ENCODE results near the gene RNU5B-1.

RNU5B-1 gene

GRCh38 chr15:65287520-65287855 lies 17.0 kb upstream of the RNU5B-1 start:
- TF ChIP-seq CTCF (IDR thresholded peaks at IDR 0.05; ENCODE audit: control insufficient read depth, extremely low read depth, insufficient read depth), result no peak
- H3K4me3 ChIP-seq (ENCODE audit: low read depth, low read length), result peak overlapping the region; percentile 71
- no peak for DNase-seq (ENCODE audit: low read depth)

- TF ChIP-seq CTCF (IDR thresholded peaks at IDR 0.05; ENCODE audit: control insufficient read depth, extremely low read depth, insufficient read depth), result no peak
- no peak for DNase-seq (ENCODE audit: low read depth)
- H3K4me3 ChIP-seq (ENCODE audit: low read depth, low read length), result no peak overlapping the region
Measured at GRCh38 chr15:65289261-65289854, 15.1 kb upstream of the RNU5B-1 start.

- TF ChIP-seq CTCF (IDR thresholded peaks at IDR 0.05; ENCODE audit: control insufficient read depth, extremely low read depth, insufficient read depth), result no peak
- no peak overlapping the region for H3K4me3 ChIP-seq (ENCODE audit: low read depth, low read length)
- DNase-seq (ENCODE audit: low read depth), result no peak
Measured at GRCh38 chr15:65290228-65290627, 14.2 kb upstream of the RNU5B-1 start.

- no peak overlapping the region for H3K4me3 ChIP-seq (ENCODE audit: low read depth, low read length)
- TF ChIP-seq CTCF (IDR thresholded peaks at IDR 0.05; ENCODE audit: control insufficient read depth, extremely low read depth, insufficient read depth), result no peak
- DNase-seq (ENCODE audit: low read depth), result no peak
Measured at GRCh38 chr15:65292938-65293518, 11.4 kb upstream of the RNU5B-1 start.

- no peak for TF ChIP-seq CTCF (IDR thresholded peaks at IDR 0.05; ENCODE audit: control insufficient read depth, extremely low read depth, insufficient read depth)
- no peak overlapping the region for H3K4me3 ChIP-seq (ENCODE audit: low read depth, low read length)
- DNase-seq (ENCODE audit: low read depth), result no peak
Measured at GRCh38 chr15:65298731-65299130, 5.7 kb upstream of the RNU5B-1 start.

GRCh38 chr15:65300924-65301441 lies 3.5 kb upstream of the RNU5B-1 start:
- TF ChIP-seq CTCF (IDR thresholded peaks at IDR 0.05; ENCODE audit: control insufficient read depth, extremely low read depth, insufficient read depth), result no peak
- DNase-seq (ENCODE audit: low read depth), result no peak
- no peak overlapping the region for H3K4me3 ChIP-seq (ENCODE audit: low read depth, low read length)

- no peak overlapping the region for H3K4me3 ChIP-seq (ENCODE audit: low read depth, low read length)
- TF ChIP-seq CTCF (IDR thresholded peaks at IDR 0.05; ENCODE audit: control insufficient read depth, extremely low read depth, insufficient read depth), result no peak
- no peak for DNase-seq (ENCODE audit: low read depth)
Measured at GRCh38 chr15:65302061-65302460, 2.4 kb upstream of the RNU5B-1 start.

All from LNCaP clone FGC (cell line).